ENCODE measurements around the gene ASIC5.

Gene ASIC5

DNA sequence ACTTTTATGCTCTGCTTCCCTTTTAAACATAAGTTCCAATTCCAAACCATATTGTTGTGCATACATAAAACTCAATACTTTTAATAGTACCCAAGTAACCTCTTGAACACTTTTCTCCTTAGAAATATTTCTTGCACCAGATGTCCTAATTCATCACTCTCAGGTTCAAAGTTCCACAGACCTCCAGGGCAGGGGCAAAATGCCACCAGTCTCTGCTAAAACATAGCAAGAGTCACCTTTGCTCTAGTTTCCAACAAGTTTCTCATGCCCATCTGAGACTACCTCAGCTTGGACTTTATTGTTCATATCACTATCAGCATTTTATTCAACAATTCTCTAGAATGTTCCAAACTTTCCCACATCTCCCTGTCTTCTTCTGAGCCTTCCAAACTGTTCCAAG is 13.7 kb upstream of the ASIC5 start:
- no peak for DNase-seq

DNA sequence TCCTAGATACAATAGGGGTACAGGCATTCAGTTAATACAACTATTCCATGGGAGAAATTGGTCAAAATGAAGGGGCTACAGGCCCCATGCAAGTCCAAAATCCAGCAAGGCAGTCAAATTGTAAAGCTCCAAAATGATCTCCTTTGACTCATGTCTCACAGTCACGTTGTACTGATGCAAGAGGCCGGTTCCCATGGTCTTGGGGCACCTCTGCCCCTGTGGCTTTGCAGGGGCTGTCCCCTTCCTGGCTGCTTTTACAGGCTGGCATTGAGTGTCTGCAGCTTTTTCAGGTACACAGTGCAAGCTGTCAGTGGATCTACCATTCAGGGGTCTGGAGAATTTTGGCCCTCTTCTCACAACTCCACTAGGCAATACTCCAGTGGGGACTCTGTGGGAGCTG is 12.5 kb upstream of the ASIC5 start:
- no peak for DNase-seq

- DNase-seq, result no peak
These were observed 11.9 kb upstream of the ASIC5 start for GRCh38 chr4:155877971-155878370.

DNA sequence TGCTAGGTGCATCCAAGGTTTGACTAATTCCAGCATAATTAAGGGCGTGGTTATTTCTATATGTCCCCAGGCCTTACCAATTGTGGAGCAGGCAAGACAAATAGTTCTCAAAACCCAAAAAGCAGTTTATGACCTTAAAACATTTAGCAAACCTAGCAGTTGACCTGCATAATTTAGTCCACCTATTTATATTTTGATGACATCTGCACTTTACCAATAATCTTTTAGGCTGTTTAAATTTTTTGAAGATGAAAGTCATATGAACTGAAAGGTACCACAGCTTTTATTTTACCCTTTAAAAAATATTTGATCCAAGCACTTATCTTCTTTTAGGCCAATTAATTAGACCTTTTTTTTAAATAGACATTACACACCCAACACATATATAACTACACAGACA is 9.8 kb upstream of the ASIC5 start:
- no peak for DNase-seq

GRCh38 chr4:155855897-155856296 is 10.2 kb downstream of the ASIC5 start:
- no peak for DNase-seq

GRCh38 chr4:155854582-155855226 is 11.4 kb downstream of the ASIC5 start:
- DNase-seq, result peak; percentile 1

DNA sequence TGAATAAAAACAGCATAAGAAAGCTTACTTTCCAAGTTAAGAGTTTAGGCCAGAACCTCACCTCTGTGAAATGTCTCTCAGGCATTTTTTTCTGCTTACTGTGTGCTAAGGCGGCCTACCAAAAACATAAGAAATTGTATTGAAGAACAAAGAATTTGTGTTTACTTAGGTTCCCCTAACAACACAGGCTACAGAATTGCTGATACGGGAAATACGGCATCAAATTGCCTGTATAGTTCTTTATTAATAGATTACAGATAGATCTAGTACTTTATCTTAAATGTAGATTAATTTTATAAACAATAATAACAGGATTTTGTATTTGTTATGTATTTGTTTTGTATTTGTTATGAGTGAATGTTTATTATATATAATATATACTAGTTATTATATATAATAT is 12.9 kb downstream of the ASIC5 start:
- no peak for DNase-seq

DNA sequence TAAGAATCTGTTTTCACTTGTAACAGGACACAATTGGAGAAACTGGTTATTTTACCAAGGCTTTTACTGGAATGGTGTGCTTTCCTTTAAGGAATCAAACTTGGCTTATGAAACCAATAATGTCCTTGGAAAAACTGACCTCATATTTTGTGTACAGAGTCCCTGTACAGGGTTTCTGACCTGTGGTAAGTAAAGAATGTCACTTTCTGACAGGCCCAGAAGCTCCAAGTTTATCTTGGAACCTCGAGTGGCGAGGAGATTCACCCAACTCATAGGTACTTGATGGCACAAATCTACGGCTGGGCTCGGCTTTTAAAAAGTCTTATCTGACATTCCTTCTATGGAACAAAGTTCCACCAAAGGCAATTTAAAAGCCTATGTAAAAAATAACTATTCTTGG is 17.0 kb downstream of the ASIC5 start:
- DNase-seq, result no peak

GRCh38 chr4:155846929-155847328 is 19.1 kb downstream of the ASIC5 start:
- no peak for DNase-seq

- no peak for DNase-seq
These were observed 24.0 kb downstream of the ASIC5 start for GRCh38 chr4:155842080-155842479.

DNA sequence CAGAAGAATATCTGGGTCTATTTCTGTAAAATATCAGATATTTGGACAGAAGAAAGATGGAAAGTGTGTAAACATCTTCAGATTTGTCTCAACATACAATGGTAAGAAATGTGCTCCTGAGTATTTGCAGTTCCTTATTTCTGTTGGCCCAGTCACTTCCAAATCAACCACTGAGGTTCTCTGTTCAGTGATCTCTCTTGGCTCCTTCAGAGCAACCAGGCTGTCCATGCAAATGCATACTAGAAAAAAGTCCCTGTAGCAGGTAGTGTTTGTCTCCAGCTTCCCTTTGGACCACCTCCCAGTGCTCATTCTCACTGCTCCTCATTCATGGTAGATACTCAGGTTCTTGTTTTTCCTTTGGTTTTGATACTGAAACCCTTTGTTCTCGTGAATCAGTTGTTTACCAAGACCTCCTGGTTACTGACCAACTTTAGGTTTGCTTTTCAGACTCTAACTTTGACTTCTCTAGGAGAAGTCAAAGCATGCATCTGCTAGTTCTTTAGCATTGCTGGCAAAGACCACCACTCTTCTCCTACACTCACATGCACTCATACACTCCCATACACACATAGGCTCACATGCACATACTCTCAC is 28.8 kb downstream of the ASIC5 start:
- no peak for DNase-seq

DNA sequence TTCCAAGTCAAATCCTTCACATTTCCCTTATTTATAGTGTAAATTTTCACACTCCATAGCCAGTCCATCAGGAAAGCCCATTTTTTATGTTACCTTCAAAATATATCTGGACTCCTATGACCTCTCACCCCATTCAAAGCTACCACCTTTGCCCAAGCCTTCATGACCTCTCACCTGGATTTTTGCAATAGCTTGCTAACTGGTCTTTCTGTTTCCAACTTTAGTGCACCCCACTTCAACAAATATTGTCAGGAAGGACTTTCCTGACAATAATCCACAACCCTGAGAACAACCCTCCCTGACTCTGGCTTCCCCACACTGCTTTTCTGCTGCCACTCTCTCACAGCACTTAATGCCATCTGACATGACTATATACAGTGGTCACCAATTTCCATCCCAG is 33.4 kb downstream of the ASIC5 start:
- no peak for DNase-seq

GRCh38 chr4:155828628-155829027 is 37.4 kb downstream of the ASIC5 start:
- no peak for DNase-seq

DNA sequence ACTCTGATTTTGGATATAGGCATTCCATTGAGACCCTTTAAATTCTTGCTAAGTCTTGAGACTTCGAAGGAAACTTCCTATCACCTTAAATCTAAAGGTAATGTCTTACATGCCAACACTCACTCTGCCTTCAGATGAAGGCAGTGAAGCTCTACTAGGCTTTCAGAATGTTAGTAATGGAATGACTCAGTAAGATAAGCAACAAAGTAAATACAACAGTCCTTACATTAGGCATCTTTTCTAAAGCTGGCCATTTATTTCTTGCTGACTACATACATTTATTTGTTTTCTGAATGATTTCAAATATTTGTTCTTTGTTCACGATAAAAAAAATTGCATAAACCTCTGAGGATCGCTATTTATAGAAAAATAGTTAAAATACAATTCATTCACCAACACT is 43.5 kb downstream of the ASIC5 start:
- no peak for DNase-seq

GRCh38 chr4:155820887-155821518 is 45.1 kb downstream of the ASIC5 start:
- DNase-seq, result no peak

DNA sequence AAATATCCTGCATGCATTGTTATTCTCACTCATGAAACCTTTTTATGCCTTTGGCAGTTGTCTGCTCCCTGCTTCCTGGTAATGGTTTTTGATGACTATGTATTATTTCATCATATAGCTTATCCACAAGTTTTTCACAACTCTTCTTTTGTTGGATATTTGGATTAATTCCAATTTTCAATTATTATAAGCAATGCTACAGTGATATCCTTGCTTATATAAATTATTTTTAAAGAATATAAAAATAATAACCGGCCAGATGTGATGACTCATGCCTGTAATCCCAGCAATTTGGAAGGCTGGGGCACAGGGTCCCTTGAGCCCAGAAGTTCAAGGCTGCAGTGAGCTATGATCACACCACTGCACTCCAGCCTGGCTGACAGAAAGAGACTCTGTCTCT is 47.0 kb downstream of the ASIC5 start:
- DNase-seq, result no peak

DNA sequence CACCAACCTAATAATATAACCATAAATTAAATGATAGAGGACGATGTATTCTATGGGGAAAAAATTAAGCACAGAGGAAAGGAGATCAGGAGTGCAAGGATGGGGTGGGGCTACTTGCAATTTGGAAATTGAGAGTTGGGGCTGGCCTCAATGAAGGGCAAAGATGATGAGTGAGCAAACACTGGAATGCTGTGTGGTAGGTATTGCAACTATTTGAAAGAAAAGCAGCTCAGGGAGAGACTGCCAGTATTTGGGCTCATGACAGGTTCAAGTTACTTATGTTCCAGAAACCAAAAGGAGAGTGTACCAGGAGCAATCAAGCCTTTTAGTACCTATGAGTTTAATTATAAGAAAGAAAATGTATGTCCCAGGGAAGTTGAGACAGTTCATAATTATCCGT is 47.4 kb downstream of the ASIC5 start:
- DNase-seq, result no peak

DNA sequence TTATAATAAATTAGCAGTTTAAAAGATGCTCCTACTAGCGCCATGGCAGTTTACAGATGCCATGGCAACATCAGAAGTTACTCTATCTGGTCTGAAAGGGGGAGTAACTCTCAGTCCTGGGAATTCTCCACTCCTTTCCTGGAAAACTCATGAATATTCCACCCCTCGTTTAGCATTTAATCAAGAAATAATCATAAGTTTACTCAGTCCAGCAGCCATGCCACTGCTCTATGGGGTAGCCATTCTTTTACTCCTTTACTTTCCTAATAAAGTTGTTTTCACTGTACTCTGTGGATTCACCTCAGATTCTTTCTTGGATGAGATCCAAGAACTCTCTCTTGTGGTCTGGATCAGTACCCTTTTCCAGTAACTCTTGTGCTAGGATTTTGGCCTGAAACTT is 55.0 kb downstream of the ASIC5 start:
- no peak for DNase-seq

DNA sequence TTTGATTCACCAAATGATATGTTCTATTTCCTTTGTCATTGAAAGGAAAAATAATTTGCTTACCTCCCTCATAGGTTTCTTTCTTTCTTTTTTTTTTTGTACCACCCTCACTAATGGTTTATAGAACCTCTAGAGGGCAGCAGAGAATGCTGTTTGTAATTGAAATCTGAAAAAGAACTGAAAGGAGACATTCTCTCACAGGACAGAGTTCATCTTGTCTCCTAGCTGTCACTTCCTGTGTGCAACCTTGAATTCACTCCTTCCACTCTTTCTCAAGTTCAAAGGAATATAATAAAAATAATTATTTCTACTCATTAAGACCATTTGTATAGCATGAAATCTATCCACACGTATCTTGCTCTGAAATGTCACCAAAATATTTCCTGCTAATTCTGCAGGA is 56.2 kb downstream of the ASIC5 start:
- DNase-seq, result peak; percentile 49

DNA sequence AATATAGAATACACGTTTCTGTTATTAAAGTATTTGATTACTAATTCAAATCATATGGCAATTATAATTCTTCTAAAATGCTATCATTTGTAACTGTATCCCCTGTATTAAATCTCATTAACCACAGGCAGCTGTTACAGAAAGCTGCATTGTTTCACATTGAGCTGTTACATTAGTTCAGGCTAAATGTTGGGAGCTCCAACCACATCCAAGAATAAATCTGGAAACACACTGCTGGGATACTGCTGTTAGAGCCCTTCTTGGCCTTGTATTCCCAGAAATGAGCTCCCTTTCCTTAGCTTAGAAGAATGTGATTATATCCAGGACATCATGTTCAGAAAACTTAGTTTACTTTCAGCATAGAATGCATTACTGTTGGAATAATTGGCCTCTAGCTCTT is 59.1 kb downstream of the ASIC5 start:
- DNase-seq, result no peak

DNA sequence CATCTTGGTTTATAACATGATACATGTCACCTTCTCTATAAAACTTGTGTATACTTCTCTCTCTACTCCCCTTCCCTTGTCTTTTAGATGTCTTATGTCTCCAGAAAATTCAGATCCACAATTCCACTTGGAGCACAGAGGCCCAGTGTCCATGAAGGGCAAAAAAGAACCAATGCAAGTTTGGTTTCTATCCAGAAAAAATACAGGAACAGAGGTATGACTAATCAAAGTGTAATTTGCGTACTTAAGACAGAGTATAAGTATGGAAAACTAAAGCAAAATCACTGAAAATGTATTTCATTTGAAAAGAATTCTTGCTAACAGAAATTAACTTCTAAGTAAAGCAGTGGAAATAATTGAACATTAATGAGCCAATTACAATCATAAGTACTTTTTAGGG is 61.1 kb downstream of the ASIC5 start:
- DNase-seq, result no peak

- no peak for DNase-seq
These were observed 63.7 kb downstream of the ASIC5 start for GRCh38 chr4:155802190-155802959.

DNA sequence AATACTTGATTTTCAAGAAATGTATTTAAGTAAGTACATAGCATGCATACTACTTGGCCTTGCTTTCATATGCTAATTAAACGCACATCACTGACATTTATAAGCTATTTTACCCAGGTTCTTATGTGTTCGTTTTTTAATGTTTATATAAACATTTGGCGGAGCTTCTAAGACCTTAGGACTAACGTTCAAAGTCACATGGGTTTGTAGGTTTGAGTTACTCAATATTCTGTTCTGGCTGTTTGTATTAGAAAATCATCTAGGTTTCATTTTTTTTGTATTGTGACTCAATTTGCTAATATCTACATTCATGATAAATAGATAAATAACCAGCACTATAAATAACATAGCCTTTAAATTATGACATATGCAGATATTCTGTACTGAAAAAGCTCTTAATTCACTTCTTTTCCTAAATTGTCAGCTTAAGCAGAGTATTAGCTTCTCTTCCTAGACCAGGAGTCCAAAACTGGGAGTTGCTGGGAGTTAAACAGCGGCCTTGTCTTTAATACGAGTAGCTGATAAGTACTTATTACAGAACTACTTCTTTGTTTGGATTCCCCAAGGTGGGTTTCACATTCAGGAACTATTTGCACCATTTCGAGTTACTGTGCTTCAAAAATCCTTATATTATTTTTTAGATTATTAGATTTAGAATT is 65.3 kb downstream of the ASIC5 start:
- DNase-seq, result no peak

DNA sequence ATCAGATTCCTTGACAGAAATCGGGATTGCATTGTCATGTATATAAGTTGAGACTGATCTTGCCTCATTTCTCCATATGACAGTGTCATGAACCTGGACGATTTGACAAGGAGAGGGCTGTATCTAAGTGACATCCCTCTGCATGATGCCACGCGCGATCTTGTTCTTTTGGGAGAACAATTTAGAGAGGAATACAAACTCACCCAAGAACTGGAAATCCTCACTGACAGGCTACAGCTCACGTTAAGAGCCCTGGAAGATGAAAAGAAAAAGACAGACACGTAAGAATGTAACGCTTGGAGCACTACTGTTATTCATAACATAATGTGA is 66.3 kb downstream of the ASIC5 start:
- no peak for DNase-seq
